GM19025 (cell line): Measurements from ENCODE around the gene GTF2F1.
"Not testable (repeated sequence)": the region's sequence is repeated elsewhere in the genome, so short reads cannot be mapped to it uniquely, and the experiment has no call there.

ENCODE experiments used
- ATAC-seq: cut with Tn5 transposase; IDR thresholded peaks from one replicate; pipeline ENCODE4 v1.9.1; 2021; ENCODE audit warnings: mild to moderate bottlenecking, low read depth, moderate library complexity; ENCODE audit not compliant: unreplicated experiment

Gene GTF2F1

GRCh38 chr19:6360445-6360844 is 32.5 kb downstream of the GTF2F1 start:
- ATAC-seq = not testable (repeated sequence)

GRCh38 chr19:6359568-6360341 is 33.2 kb downstream of the GTF2F1 start:
- no peak for ATAC-seq

DNA sequence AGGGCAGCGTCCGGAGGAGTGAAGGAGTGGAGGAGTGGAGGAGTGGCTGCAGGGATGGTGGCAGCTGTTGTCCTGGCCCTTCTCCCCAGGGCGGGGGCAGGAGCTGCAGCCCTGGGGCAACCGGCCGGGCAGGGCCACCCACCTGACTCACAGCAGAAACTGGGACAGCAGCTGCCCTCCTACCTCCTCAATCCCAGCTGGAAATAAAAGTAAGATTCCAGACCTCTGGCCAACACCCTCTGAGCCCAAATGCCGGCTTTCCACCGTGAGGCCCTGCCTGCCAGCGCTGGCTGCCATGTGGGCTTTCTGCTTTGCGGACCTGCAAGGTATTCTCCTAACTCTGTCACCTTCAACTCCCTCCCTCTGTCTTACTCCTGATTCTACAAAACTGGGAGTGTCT is 35.0 kb downstream of the GTF2F1 start:
- no peak for ATAC-seq

DNA sequence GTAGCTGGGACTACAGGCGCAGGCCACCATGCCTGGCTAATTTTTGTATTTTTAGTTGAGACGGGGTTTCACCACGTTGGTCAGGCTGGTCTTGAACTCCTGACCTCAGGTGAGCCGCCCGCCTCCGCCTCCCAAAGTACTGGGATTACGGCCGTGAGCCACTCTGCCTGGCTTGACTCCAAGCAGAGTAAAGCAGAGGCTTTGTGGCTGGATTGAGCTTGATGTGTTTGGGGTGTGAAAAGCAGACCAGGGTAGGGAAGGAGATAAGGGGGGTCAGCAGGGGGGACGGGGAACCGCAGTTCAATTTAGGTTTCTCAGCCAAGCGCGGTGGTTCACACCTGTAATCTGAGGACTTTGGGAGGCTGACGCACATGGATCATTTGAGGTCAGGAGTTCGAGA is 35.8 kb downstream of the GTF2F1 start:
- no peak for ATAC-seq

DNA sequence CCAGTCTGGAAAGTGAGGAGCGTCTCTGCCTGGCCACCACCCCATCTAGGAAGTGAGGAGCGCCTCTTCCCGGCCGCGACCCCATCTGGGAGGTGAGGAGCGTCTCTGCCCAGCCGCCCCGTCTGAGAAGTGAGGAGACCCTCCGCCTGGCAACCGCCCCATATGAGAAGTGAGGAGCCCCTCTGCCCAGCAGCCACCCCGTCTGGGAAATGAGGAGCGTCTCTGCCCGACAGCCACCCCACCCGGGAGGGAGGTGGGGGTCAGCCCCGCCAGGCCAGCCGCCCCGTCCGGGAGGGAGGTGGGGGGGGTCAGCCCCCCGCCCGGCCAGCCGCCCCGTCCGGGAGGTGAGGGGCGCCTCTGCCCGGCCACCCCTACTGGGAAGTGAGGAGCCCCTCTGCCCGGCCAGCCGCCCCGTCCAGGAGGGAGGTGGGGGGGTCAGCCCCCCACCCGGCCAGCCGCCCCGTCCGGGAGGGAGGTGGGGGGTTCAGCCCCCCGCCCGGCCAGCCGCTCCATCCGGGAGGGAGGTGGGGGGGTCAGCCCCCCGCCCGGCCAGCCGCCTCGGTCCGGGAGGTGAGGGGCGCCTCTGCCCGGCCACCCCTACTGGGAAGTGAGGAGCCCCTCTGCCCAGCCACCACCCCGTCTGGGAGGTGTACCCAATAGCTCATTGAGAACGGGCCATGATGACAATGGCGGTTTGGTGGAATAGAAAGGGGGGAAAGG is 37.5 kb downstream of the GTF2F1 start:
- ATAC-seq = not testable (repeated sequence)

DNA sequence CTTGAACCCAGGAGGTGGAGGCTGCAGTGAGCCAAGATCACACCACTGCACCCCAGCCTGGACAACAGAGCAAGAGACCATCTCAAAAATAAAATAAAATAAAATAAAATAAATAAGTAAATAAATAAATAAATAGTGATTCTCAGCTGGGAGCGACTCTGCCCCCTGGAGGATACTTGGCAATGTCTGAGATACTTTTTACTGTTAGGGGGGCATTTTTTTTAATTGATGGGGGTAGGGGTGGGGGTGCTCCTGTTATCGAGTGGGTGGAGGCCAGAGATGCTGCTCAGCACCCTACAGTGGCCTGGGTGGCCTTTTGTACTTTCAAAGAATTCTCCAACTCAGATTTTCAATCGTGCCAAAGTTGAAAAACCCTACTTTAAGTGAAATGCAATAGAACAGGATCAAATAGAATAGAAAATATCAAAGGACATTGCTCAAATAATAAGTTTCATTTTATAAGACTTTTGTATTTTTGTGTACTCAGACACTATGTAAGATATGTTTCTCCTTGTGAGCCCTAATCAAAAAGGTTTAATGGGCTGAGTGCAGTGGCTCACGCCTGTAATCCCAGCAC is 38.8 kb downstream of the GTF2F1 start:
- ATAC-seq = no peak

DNA sequence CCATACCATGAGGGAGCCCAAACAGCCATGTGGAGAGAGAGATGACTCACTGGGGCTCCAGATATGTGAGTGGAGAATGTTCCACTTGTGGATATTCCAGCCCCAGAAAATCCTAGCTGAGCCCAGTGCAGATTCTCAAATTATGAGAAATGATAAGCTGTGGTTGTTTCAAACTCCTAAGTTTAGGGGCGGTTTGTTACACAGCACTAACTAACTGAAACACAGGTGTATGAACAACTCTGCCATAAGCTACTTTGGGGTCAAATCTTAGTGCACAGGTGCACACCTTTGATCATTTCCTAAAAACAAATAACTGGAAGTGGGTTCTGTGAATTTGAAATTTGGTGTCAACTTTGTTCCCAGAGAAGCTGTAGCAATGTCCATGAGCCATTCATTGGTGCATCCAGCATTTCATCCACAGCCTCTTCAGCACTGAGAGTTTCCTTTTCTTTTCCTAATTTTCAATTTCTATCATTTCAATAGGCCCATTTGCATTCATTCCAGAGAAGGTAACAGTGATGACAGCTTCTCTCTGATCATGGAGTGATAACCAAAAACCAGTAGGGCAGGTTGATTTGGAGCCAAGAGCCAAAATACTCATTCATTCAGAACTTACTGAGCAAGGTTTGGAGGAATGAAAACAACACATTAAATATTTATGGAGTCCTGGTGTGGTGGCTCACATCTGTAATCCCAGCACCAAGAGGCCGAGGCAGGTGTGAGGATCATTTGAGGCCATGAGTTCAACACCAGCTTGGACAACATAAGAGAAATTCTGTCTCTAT is 40.4 kb downstream of the GTF2F1 start:
- no peak for ATAC-seq

- no peak for ATAC-seq
These were observed 42.3 kb downstream of the GTF2F1 start for GRCh38 chr19:6350688-6351087.

DNA sequence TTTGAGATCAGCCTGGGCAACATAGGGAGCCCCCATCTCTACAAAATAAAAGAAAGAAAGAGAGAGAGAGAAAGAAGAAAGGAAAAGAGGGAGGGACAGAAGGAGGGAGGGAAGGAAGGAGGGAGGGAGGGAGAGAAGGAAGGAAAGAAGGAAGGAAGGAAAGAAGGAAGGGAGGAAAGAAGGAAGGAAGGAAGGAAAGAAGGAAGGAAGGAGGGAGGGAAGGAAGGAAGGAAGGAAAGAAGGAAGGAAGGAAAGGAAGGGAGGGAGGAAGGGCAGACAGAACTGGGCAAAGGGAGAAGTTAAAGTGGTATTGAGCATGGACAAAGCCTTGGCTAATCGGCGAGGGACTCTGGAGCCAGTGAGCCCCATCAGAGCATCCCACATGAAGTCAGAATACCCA is 43.7 kb downstream of the GTF2F1 start:
- not testable (repeated sequence) for ATAC-seq

GRCh38 chr19:6343462-6343861 is 49.5 kb downstream of the GTF2F1 start:
- ATAC-seq = no peak

GRCh38 chr19:6340493-6341201 is 52.3 kb downstream of the GTF2F1 start:
- ATAC-seq = no peak

GRCh38 chr19:6334490-6335285 is 58.3 kb downstream of the GTF2F1 start:
- no peak for ATAC-seq

DNA sequence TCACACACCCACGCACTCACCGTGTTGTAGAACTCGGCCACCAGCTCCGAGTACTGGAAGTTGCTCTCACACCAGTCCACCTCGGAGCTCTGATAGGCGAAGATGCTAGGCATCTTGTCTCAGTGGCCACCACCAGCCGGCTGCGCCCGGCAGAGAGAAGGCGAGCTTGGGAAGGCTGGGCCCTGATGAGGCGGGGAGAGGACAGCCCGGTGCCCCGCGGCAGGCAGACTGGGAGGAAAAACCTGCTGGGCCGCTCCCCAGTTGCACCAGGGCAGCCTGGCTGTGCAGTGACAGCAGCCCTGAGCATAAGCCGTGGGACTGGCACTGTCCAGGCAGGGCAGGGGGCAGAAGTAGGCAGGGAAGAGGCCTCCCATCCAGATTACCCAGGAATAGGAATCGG is 59.5 kb downstream of the GTF2F1 start, which contains the start of gene ACER1:
TSS of gene ACER1 (minus strand) at position 174 of the 400 bp plus-strand sequence. CDS start at position 113, 61 bp downstream.
- ATAC-seq = no peak
